Transverse colon (tissue), 4 donors: ENCODE measurements around the gene OR4D1.

Experiments used
- EP300 ChIP-seq: sonication (generic); formaldehyde crosslinking; IDR thresholded peaks from one replicate; pipeline ENCODE4 v1.6.1; 2017; ENCODE audit warnings: antibody characterized with exemption, low read depth
- POLR2A ChIP-seq: fragments of 450-650 bp; IDR thresholded peaks from one replicate; pipeline ENCODE4 v1.6.1; 2016; ENCODE audit warnings: antibody characterized with exemption, mild to moderate bottlenecking, moderate library complexity
- POLR2AphosphoS5 ChIP-seq, 3 donors: sonication (generic); formaldehyde crosslinking; IDR thresholded peaks; one replicate each; pipeline ENCODE4 v1.6.1; 2016; ENCODE audit warnings: antibody characterized with exemption in 3 of 3
- TF ChIP-seq, protein P1 (sequence below), 5 experiments: fragments of 200-600 bp in 3 of 5; fragments of 450-650 bp in 2 of 5; sonication (generic) in 3 of 5; IDR thresholded peaks; 1 replicate in 2 of 5; 2 replicates in 3 of 5; pipeline ENCODE4 v1.5.1; 2016 to 2017; ENCODE audit warnings: antibody characterized with exemption in 5 of 5, inconsistent platforms in 3 of 5, mild to moderate bottlenecking in 2 of 5, moderate library complexity in 1 of 5

DNA sequence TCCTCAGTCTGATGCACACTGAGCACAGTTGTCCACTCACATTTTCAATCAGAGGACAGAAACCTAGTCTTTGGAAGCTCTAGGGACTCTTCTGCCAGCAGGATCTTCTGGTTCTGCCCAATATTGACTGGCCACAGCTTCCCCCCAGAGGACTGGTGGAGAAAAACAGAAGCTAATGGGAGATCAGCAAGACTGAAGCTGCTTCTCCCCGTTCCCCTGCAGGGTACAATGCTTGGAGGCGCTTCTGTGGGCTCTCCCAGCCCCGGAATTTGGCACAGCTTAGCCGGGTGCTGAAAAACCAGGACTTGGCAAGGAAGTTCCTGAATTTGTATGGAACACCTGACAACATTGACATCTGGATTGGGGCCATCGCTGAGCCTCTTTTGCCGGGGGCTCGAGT is 54.7 kb downstream of the OR4D1 start:
- TF ChIP-seq, protein P1, sequence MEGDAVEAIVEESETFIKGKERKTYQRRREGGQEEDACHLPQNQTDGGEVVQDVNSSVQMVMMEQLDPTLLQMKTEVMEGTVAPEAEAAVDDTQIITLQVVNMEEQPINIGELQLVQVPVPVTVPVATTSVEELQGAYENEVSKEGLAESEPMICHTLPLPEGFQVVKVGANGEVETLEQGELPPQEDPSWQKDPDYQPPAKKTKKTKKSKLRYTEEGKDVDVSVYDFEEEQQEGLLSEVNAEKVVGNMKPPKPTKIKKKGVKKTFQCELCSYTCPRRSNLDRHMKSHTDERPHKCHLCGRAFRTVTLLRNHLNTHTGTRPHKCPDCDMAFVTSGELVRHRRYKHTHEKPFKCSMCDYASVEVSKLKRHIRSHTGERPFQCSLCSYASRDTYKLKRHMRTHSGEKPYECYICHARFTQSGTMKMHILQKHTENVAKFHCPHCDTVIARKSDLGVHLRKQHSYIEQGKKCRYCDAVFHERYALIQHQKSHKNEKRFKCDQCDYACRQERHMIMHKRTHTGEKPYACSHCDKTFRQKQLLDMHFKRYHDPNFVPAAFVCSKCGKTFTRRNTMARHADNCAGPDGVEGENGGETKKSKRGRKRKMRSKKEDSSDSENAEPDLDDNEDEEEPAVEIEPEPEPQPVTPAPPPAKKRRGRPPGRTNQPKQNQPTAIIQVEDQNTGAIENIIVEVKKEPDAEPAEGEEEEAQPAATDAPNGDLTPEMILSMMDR (IDR thresholded peaks at IDR 0.05) = no peak
- no peak for TF ChIP-seq POLR2A
- TF ChIP-seq EP300 = no peak
- TF ChIP-seq POLR2AphosphoS5 (IDR thresholded peaks at IDR 0.05) = no peak
